Astrocyte (in vitro differentiated cells and primary cell): ENCODE data around the gene TRIM52. TPM values are rescaled to one million over a fixed set of nuclear protein-coding genes. Genes with fewer than 3 reads are reported as not detected.

Experiments used
- DNase-seq: peaks from one replicate; pipeline ENCODE4 v3.0.0-alpha.2; 2010; ENCODE audit warnings: low read depth
- FAIRE-seq: peaks from 2 replicates; lab custom pipeline; 2011; peaks lifted over from hg19 to GRCh38; lab: Jason Lieb, UNC
- H2AFZ ChIP-seq: 2 replicates; pipeline ENCODE4 v1.6.0; 2012; ENCODE audit warnings: low read depth, low read length, inconsistent platforms
- H3K27ac ChIP-seq: 2 replicates; pipeline ENCODE4 v1.5.1; 2011; ENCODE audit warnings: low read depth, low read length, inconsistent platforms
- H3K27me3 ChIP-seq: 2 replicates; pipeline ENCODE4 v1.6.0; 2011; ENCODE audit warnings: low read length, inconsistent platforms; ENCODE audit not compliant: insufficient read depth
- H3K36me3 ChIP-seq: 2 replicates; pipeline ENCODE4 v1.5.1; 2011; ENCODE audit warnings: low read length, inconsistent platforms; ENCODE audit not compliant: insufficient read depth
- H3K4me1 ChIP-seq: 2 replicates; pipeline ENCODE4 v1.5.1; 2011; ENCODE audit warnings: low read length, inconsistent platforms; ENCODE audit not compliant: insufficient read depth
- H3K4me2 ChIP-seq: 2 replicates; pipeline ENCODE4 v1.6.0; 2012; ENCODE audit warnings: low read length, inconsistent platforms
- H3K4me3 ChIP-seq: 2 replicates; pipeline ENCODE4 v1.5.1; 2011; ENCODE audit warnings: low read depth, mild to moderate bottlenecking, low read length, inconsistent platforms; ENCODE audit not compliant: insufficient read depth
- H3K79me2 ChIP-seq: 2 replicates; pipeline ENCODE4 v1.6.0; 2012; ENCODE audit warnings: mild to moderate bottlenecking, low read length, inconsistent platforms; ENCODE audit not compliant: insufficient read depth
- H3K9ac ChIP-seq: 2 replicates; pipeline ENCODE4 v1.6.0; 2012; ENCODE audit warnings: mild to moderate bottlenecking, low read length, inconsistent platforms
- H3K9me3 ChIP-seq: 2 replicates; pipeline ENCODE4 v1.5.1; 2012; ENCODE audit warnings: low read depth, mild to moderate bottlenecking, low read length, inconsistent platforms; ENCODE audit not compliant: insufficient read depth
- H4K20me1 ChIP-seq: 2 replicates; pipeline ENCODE4 v1.6.0; 2012; ENCODE audit warnings: low read length, inconsistent platforms; ENCODE audit not compliant: insufficient read depth
- H3K27ac Mint-ChIP-seq: one replicate; pipeline ENCODE4 v1.8.0; 2021; ENCODE audit warnings: mild to moderate bottlenecking, mixed read lengths; ENCODE audit not compliant: unreplicated experiment
- H3K27me3 Mint-ChIP-seq: one replicate; pipeline ENCODE4 v1.8.0; 2021; ENCODE audit warnings: low read depth, mixed read lengths; ENCODE audit not compliant: unreplicated experiment
- H3K36me3 Mint-ChIP-seq: one replicate; pipeline ENCODE4 v1.8.0; 2021; ENCODE audit warnings: low read depth, mixed read lengths; ENCODE audit not compliant: unreplicated experiment
- H3K4me1 Mint-ChIP-seq: one replicate; pipeline ENCODE4 v1.8.0; 2021; ENCODE audit warnings: low read depth, mixed read lengths; ENCODE audit not compliant: unreplicated experiment
- H3K4me3 Mint-ChIP-seq: one replicate; pipeline ENCODE4 v1.8.0; 2021; ENCODE audit warnings: mild to moderate bottlenecking, moderate library complexity, mixed read lengths; ENCODE audit not compliant: unreplicated experiment
- H3K9me3 Mint-ChIP-seq: one replicate; pipeline ENCODE4 v1.8.0; 2021; ENCODE audit warnings: mild to moderate bottlenecking, mixed read lengths; ENCODE audit not compliant: unreplicated experiment
- CTCF ChIP-seq: IDR thresholded peaks from 2 replicates; pipeline ENCODE4 v1.5.1; 2011; ENCODE audit warnings: low read depth, mild to moderate bottlenecking, inconsistent platforms, low read length, moderate library complexity; ENCODE audit not compliant: insufficient read depth
- EZH2 ChIP-seq: IDR thresholded peaks from 2 replicates; pipeline ENCODE4 v1.6.1; 2012; ENCODE audit warnings: mild to moderate bottlenecking, low read length, inconsistent platforms; ENCODE audit not compliant: insufficient read depth
- total RNA-seq: library from RNA; stranded (reverse); gene quantifications from 2 replicates; pipeline ENCODE4 v1.2.1, GENCODE V29; 2021

TRIM52 gene
- total RNA-seq, 1 donor from 2014 or later: 6.5 TPM

- Histone ChIP-seq H2AFZ (no peak overlapping the region), H3K27me3 (no peaks in the 10 kb centered on the region), H3K9me3 (no peaks in the 10 kb centered on the region), H3K4me2 (no peak overlapping the region), H3K79me2 (peaks cover 29% of the 10 kb centered on the region), H3K4me3 (no peak overlapping the region), H3K9ac (no peak overlapping the region), H3K36me3 (peaks cover 6% of the 10 kb centered on the region), H3K4me1 (no peaks in the 10 kb centered on the region), H3K27ac (no peak overlapping the region), H4K20me1 (peaks cover 4% of the 10 kb centered on the region)
- H3K27me3 Mint-ChIP-seq: no peaks in the 10 kb centered on the region
- no peak for TF ChIP-seq CTCF
- TF ChIP-seq EZH2: no peak
- peaks cover 2% of the 10 kb centered on the region for H3K4me1 Mint-ChIP-seq
- no peak overlapping the region for H3K27ac Mint-ChIP-seq
- H3K36me3 Mint-ChIP-seq: peaks cover 3% of the 10 kb centered on the region
- H3K9me3 Mint-ChIP-seq: no peaks in the 10 kb centered on the region
- no peak for DNase-seq
- FAIRE-seq: no peak
- H3K4me3 Mint-ChIP-seq: peak overlapping the region; percentile 40
Observed at GRCh38 chr5:181265092-181265671, 4.2 kb upstream of the TRIM52 start.

GRCh38 chr5:181263633-181264032 lies 2.7 kb upstream of the TRIM52 start:
- H3K36me3 Mint-ChIP-seq: peaks cover 3% of the 10 kb centered on the region

More at GRCh38 chr5:181263633-181264032, 2.7 kb upstream of the TRIM52 start:
- Mint-ChIP-seq H3K9me3 (no peaks in the 10 kb centered on the region), H3K4me1 (peaks cover 12% of the 10 kb centered on the region), H3K27me3 (no peaks in the 10 kb centered on the region), H3K27ac (no peak overlapping the region), H3K4me3 (peak overlapping the region; percentile 68)
- Histone ChIP-seq H3K4me1 (peaks cover 12% of the 10 kb centered on the region), H2AFZ (no peak overlapping the region), H4K20me1 (peaks cover 20% of the 10 kb centered on the region), H3K27me3 (no peaks in the 10 kb centered on the region), H3K4me2 (no peak overlapping the region), H3K9me3 (no peaks in the 10 kb centered on the region), H3K27ac (no peak overlapping the region), H3K79me2 (peaks cover 44% of the 10 kb centered on the region), H3K36me3 (peaks cover 6% of the 10 kb centered on the region), H3K4me3 (no peak overlapping the region), H3K9ac (no peak overlapping the region)
- TF ChIP-seq CTCF (no peak), EZH2 (no peak)
- no peak for FAIRE-seq
- no peak for DNase-seq
